Calu3 (cell line): ENCODE measurements around the gene RASL11A. TPM values are rescaled to one million over a fixed set of nuclear protein-coding genes. Genes with fewer than 3 reads are reported as not detected.
A peak's percentile ranks its signal among the peaks of the same experiment; 100 is the strongest.

Source experiments
- BruUV-seq: library from RNA; stranded (reverse); fragments of 400-500 nt; replicated peaks from 2 replicates; lab custom pipeline; 2021; lab: Mats Ljungman, UMichigan
- CTCF ChIA-PET: fragments of 300-600 bp; sonication (Branson Sonifier 250); formaldehyde crosslinking; loops from one replicate; lab custom pipeline; 2022; ENCODE audit warnings: antibody characterized with exemption; lab: Charles Lee
- DNase-seq: peaks from one replicate; pipeline ENCODE4 v3.0.0; 2022
- H3K27ac Mint-ChIP-seq: one replicate; pipeline ENCODE4 v1.8.0; 2022; ENCODE audit warnings: mixed read lengths; ENCODE audit not compliant: unreplicated experiment
- H3K27me3 Mint-ChIP-seq: one replicate; pipeline ENCODE4 v1.8.0; 2022; ENCODE audit warnings: mixed read lengths; ENCODE audit not compliant: unreplicated experiment
- H3K36me3 Mint-ChIP-seq: one replicate; pipeline ENCODE4 v1.8.0; 2022; ENCODE audit warnings: mild to moderate bottlenecking, moderate library complexity, mixed read lengths; ENCODE audit not compliant: insufficient read depth, unreplicated experiment
- H3K4me1 Mint-ChIP-seq: one replicate; pipeline ENCODE4 v1.8.0; 2022; ENCODE audit warnings: mild to moderate bottlenecking, low read depth, mixed read lengths; ENCODE audit not compliant: unreplicated experiment
- H3K4me3 Mint-ChIP-seq: one replicate; pipeline ENCODE4 v1.8.0; 2022; ENCODE audit warnings: mild to moderate bottlenecking, low read depth, moderate library complexity, mixed read lengths; ENCODE audit not compliant: unreplicated experiment
- H3K9me3 Mint-ChIP-seq: one replicate; pipeline ENCODE4 v1.8.0; 2022; ENCODE audit warnings: low read depth, mixed read lengths; ENCODE audit not compliant: unreplicated experiment
- CTCF ChIP-seq: fragments of 200-600 bp; IDR thresholded peaks from one replicate; pipeline ENCODE4 v1.8.0; 2022; ENCODE audit warnings: antibody characterized with exemption; ENCODE audit not compliant: unreplicated experiment
- intact Hi-C: fragments of 100-400 bp; cut with micrococcal nuclease; formaldehyde crosslinking; loops from one replicate; pipeline ENCODE4 v1.10.0; 2022; ENCODE audit not compliant: unreplicated experiment
- total RNA-seq: library from RNA; stranded (reverse); gene quantifications from 2 replicates; pipeline ENCODE4 v1.2.3, GENCODE V29; 2022

Gene RASL11A
- total RNA-seq, 1 experiment from 2014 or later = 1.3 TPM

GRCh38 chr13:27309401-27309958 is 38.9 kb downstream of the RASL11A start:
- no TSS peak for BruUV-seq
- H3K4me1 Mint-ChIP-seq = peaks cover 9% of the 10 kb centered on the region
- TF ChIP-seq CTCF = no peak
- no peak overlapping the region for H3K27ac Mint-ChIP-seq
- no peak overlapping the region for H3K4me3 Mint-ChIP-seq
- H3K27me3 Mint-ChIP-seq = no peaks in the 10 kb centered on the region
- H3K36me3 Mint-ChIP-seq = no peaks in the 10 kb centered on the region
- CTCF ChIA-PET = interaction anchor here (0.6 kb wide), 2 partner anchors 30 to 126 kb away, joined by 3 read pairs; no protein-coding TSS in a partner anchor
- DNase-seq = peak; percentile 0
- no peaks in the 10 kb centered on the region for H3K9me3 Mint-ChIP-seq
- intact Hi-C loops = no loop called here

GRCh38 chr13:27309967-27310598 is 39.5 kb downstream of the RASL11A start:
- H3K36me3 Mint-ChIP-seq = no peaks in the 10 kb centered on the region
- peak; percentile 1 for DNase-seq
- H3K27ac Mint-ChIP-seq = no peak overlapping the region
- no peak for TF ChIP-seq CTCF
- H3K4me1 Mint-ChIP-seq = peaks cover 9% of the 10 kb centered on the region
- BruUV-seq = no TSS peak
- H3K4me3 Mint-ChIP-seq = no peak overlapping the region
- H3K9me3 Mint-ChIP-seq = no peaks in the 10 kb centered on the region
- CTCF ChIA-PET = interaction anchor here (0.6 kb wide), 2 partner anchors 29 to 126 kb away, joined by 3 read pairs; no protein-coding TSS in a partner anchor
- no peaks in the 10 kb centered on the region for H3K27me3 Mint-ChIP-seq
- intact Hi-C loops = no loop called here

GRCh38 chr13:27310946-27311345 is 40.3 kb downstream of the RASL11A start:
- CTCF ChIA-PET = no interaction called here

GRCh38 chr13:27311518-27312210 is 41.0 kb downstream of the RASL11A start:
- intact Hi-C loops = no loop called here
- no peak for DNase-seq
- TF ChIP-seq CTCF = no peak
- Mint-ChIP-seq H3K36me3 (no peaks in the 10 kb centered on the region), H3K27ac (no peak overlapping the region), H3K9me3 (no peaks in the 10 kb centered on the region), H3K27me3 (peaks cover 11% of the 10 kb centered on the region), H3K4me3 (no peak overlapping the region), H3K4me1 (peaks cover 9% of the 10 kb centered on the region)
- BruUV-seq = no TSS peak
- CTCF ChIA-PET = no interaction called here

More at GRCh38 chr13:27310946-27311345, 40.3 kb downstream of the RASL11A start:
- intact Hi-C loops = no loop called here
- DNase-seq = no peak
- TF ChIP-seq CTCF = no peak
- Mint-ChIP-seq H3K36me3 (no peaks in the 10 kb centered on the region), H3K27me3 (peaks cover 3% of the 10 kb centered on the region), H3K4me1 (peaks cover 9% of the 10 kb centered on the region), H3K27ac (no peak overlapping the region), H3K9me3 (no peaks in the 10 kb centered on the region), H3K4me3 (no peak overlapping the region)
- no TSS peak for BruUV-seq
